ENCODE data around the gene VPS13D. TPM values are rescaled to one million over a fixed set of nuclear protein-coding genes. Genes with fewer than 3 reads are reported as not detected.
A peak's percentile ranks its signal among the peaks of the same experiment; 100 is the strongest.

The VPS13D gene
- total and polyA plus RNA-seq, 10 donors = 10.1 to 108 (median 86.3) TPM

GRCh38 chr1:12540580-12541273, 310.9 kb downstream of the VPS13D start:
- DNase-seq = no peak
- H3K27ac ChIP-seq = peak overlapping the region in 1 of 8 donors; percentile 23
- intact Hi-C loops (cut with DNase I; ENCODE audit: low total_unique reads) = no loop called here

GRCh38 chr1:12541274-12542137, 311.7 kb downstream of the VPS13D start:
- H3K9me3 ChIP-seq = peaks cover 0 to 6% (median under 1%) of the 10 kb centered on the region in 8 donors
- H3K27me3 ChIP-seq (replicated peaks in 1 of 7) = peaks cover 0 to 7% (median 0%) of the 10 kb centered on the region in 7 donors
- WGBS, 5 donors = 65 to 78% (median 76%) methylated on average over 10 to 17 of the region's 17 CpGs
- DNase-seq = no peak
- H3K4me1 ChIP-seq = peaks cover 0 to 29% (median 9%) of the 10 kb centered on the region in 6 donors
- intact Hi-C loops (cut with DNase I; ENCODE audit: low total_unique reads) = no loop called here
- TF ChIP-seq POLR2AphosphoS5 (IDR thresholded peaks at IDR 0.05) (peak in 2 of 3 donors; percentile 42 to 54), POLR2A (IDR thresholded peaks at IDR 0.05) (no peak), CTCF (IDR thresholded peaks at IDR 0.05 in 8 of 11, conservative IDR thresholded peaks at IDR 0.05 in 3 of 11) (no peak)
- no peaks in the 10 kb centered on the region for H3K36me3 ChIP-seq
- no peak overlapping the region for H3K4me3 ChIP-seq
- no peak overlapping the region for H3K27ac ChIP-seq

More at GRCh38 chr1:12540580-12541273, 310.9 kb downstream of the VPS13D start:
- Histone ChIP-seq H3K36me3 (peaks cover 0 to 8% (median 0%) of the 10 kb centered on the region in 6 donors), H3K4me3 (no peak overlapping the region), H3K27me3 (replicated peaks in 1 of 7) (peaks cover 0 to 7% (median 0%) of the 10 kb centered on the region in 7 donors), H3K9me3 (peaks cover 0 to 14% (median 8%) of the 10 kb centered on the region in 8 donors), H3K4me1 (peaks cover 0 to 29% (median 9%) of the 10 kb centered on the region in 6 donors)
- TF ChIP-seq POLR2AphosphoS5 (IDR thresholded peaks at IDR 0.05) (no peak), CTCF (IDR thresholded peaks at IDR 0.05 in 8 of 11, conservative IDR thresholded peaks at IDR 0.05 in 3 of 11) (no peak), POLR2A (IDR thresholded peaks at IDR 0.05) (no peak)
- 70 to 88% (median 83%) methylated on average over 6 to 17 of the region's 17 CpGs for WGBS, 5 donors

- peaks cover 0 to under 1% (median 0%) of the 10 kb centered on the region in 8 donors for H3K9me3 ChIP-seq
- intact Hi-C loops (cut with DNase I; ENCODE audit: low total_unique reads) = no loop called here
- peaks cover 0 to 7% (median 0%) of the 10 kb centered on the region in 7 donors for H3K27me3 ChIP-seq (replicated peaks in 1 of 7)
- no peak overlapping the region for H3K4me3 ChIP-seq
- no peak overlapping the region for H3K27ac ChIP-seq
- H3K4me1 ChIP-seq = peaks cover 0 to 29% (median 9%) of the 10 kb centered on the region in 6 donors
- no peaks in the 10 kb centered on the region for H3K36me3 ChIP-seq
- TF ChIP-seq POLR2AphosphoS5 (IDR thresholded peaks at IDR 0.05) = no peak
- TF ChIP-seq CTCF (IDR thresholded peaks at IDR 0.05 in 8 of 11, conservative IDR thresholded peaks at IDR 0.05 in 3 of 11) = no peak
- TF ChIP-seq POLR2A (IDR thresholded peaks at IDR 0.05) = no peak
- DNase-seq = no peak
- WGBS, 5 donors = 92 to 97% (median 97%) methylated on average over 8 to 9 of the region's 9 CpGs
Observed at GRCh38 chr1:12542138-12542465, 312.3 kb downstream of the VPS13D start.
